ENCODE data around the gene HCN2. TPM values are rescaled to one million over a fixed set of nuclear protein-coding genes. Genes with fewer than 3 reads are reported as not detected.

Gene HCN2
- total and polyA plus RNA-seq, 2 of the 13 experiments (the other 11 are each of a cell fraction or from before 2014, with no cell fraction given), result 0.01 TPM; not detected in 1

DNA sequence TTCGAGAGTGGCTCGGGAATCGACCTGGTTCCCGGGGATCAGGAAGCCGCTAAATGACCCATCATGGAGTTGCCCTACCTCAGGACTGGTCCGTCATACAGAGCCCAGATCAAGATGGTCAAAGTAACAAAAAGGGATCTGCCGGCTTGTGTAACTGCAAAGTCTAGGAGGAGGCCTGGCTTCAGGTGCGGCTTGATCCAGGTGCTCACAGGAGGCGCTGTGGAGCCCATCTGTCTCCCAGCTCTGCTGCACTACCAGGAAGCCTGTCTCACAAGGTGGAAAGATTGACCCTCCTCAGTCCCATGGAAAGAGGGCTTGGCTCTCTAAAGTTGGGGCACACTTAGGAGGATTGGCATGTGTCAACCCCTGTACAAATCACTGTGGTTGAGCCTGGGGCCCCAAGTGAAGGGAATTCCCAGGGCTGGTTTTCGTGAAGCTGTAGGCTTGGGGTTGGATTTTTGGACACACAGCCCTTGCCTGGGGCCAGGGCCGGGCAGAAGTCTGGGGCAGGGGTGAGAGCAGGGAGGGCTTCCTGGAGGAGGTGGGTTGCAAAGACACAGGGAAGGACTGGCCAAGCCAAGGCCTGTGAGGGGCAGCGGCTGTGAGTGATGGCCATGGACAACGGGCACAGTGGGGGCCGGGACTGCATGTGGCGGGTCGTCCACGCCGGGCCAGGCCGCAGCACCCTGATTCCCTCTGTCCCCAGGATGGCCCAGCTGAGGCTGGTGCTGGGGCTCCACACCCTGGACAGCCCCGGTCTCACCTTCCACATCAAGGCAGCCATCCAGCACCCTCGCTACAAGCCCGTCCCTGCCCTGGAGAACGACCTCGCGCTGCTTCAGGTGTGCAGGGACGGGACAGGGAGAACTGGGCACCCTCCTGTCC is 41.6 kb upstream of the HCN2 start:
- Histone ChIP-seq H3K4me1 (ENCODE audit: insufficient read depth, low read length) (peaks cover 16% of the 10 kb centered on the region), H3K36me3 (replicated peaks in 1 of 2; ENCODE audit: control insufficient read depth in 1 of 2, insufficient read depth in 2 of 2, low read length in 2 of 2) (no peaks in the 10 kb centered on the region), H3K4me3 (replicated peaks in 1 of 3; ENCODE audit: insufficient read depth in 1 of 3, low read depth in 2 of 3, low read length in 3 of 3) (no peak overlapping the region), H2AFZ (ENCODE audit: low read length) (no peak overlapping the region), H3K9me3 (ENCODE audit: low read length) (no peaks in the 10 kb centered on the region), H3K4me2 (ENCODE audit: low read depth, low read length) (no peak overlapping the region), H4K20me1 (ENCODE audit: insufficient read depth, low read length) (peaks cover 2% of the 10 kb centered on the region; the same call in 1 of the 2 replicates), H3K79me2 (ENCODE audit: insufficient read depth, low read length) (no peaks in the 10 kb centered on the region), H3K9ac (ENCODE audit: insufficient read depth, low read depth, low read length) (no peak overlapping the region), H3K27me3 (ENCODE audit: control insufficient read depth in 1 of 2, insufficient read depth in 2 of 2, low read length in 2 of 2) (peaks cover 5 to 17% of the 10 kb centered on the region in 2 experiments; a peak in 3 of 5 replicates), H3K27ac (ENCODE audit: extremely low read length, insufficient read depth, low read length) (no peak overlapping the region)
- no peak for FAIRE-seq
- in situ Hi-C loops (cut with HindIII; ENCODE audit: extremely low pct_ligation_motif_present, low pct_unique_long_range_greater_than_20kb), result no loop called here
- ChIA-PET CTCF (ENCODE audit: low intra/inter-chr PET ratio, low total read pairs) (no interaction called here), POLR2A (no interaction called here)
- no TSS peak for BruUV-seq (replicated peaks)
- intact Hi-C loops (cut with micrococcal nuclease; ENCODE audit: unreplicated experiment), result no loop called here
- no peak for DNase-seq (ENCODE audit: low spot score)
- WGBS (ENCODE audit: low lambda C conversion rate), result 73% methylated on average over 8 of the region's 26 CpGs
- TF ChIP-seq ZNF776 (CRISPR knock-in tag; IDR thresholded peaks at IDR 0.05) (no peak), ATM (IDR thresholded peaks at IDR 0.05; ENCODE audit: borderline replicate concordance) (no peak), ZNF329 (CRISPR knock-in tag; IDR thresholded peaks at IDR 0.05; ENCODE audit: low read depth) (peak; percentile 100), ZFP36 (IDR thresholded peaks at IDR 0.05; ENCODE audit: borderline replicate concordance, low read depth, low read length, partially characterized antibody) (peak; percentile 82), RFX5 (IDR thresholded peaks at IDR 0.05; ENCODE audit: low read depth, low read length) (no peak), EEA1 (CRISPR knock-in tag; IDR thresholded peaks at IDR 0.05; ENCODE audit: borderline replicate concordance) (no peak), ZMYM3 (CRISPR knock-in tag; IDR thresholded peaks at IDR 0.05) (peak; percentile 12; the same call in 1 of the 2 replicates), ZNF598 (CRISPR knock-in tag; IDR thresholded peaks at IDR 0.05; ENCODE audit: borderline replicate concordance) (no peak)
- TF ChIP-seq, protein P1, sequence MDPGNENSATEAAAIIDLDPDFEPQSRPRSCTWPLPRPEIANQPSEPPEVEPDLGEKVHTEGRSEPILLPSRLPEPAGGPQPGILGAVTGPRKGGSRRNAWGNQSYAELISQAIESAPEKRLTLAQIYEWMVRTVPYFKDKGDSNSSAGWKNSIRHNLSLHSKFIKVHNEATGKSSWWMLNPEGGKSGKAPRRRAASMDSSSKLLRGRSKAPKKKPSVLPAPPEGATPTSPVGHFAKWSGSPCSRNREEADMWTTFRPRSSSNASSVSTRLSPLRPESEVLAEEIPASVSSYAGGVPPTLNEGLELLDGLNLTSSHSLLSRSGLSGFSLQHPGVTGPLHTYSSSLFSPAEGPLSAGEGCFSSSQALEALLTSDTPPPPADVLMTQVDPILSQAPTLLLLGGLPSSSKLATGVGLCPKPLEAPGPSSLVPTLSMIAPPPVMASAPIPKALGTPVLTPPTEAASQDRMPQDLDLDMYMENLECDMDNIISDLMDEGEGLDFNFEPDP (CRISPR knock-in tag; conservative IDR thresholded peaks at IDR 0.05), result 0 out of 2 replicates have a peak, but pooled peaks have one; percentile 62
- TF ChIP-seq, protein P2, sequence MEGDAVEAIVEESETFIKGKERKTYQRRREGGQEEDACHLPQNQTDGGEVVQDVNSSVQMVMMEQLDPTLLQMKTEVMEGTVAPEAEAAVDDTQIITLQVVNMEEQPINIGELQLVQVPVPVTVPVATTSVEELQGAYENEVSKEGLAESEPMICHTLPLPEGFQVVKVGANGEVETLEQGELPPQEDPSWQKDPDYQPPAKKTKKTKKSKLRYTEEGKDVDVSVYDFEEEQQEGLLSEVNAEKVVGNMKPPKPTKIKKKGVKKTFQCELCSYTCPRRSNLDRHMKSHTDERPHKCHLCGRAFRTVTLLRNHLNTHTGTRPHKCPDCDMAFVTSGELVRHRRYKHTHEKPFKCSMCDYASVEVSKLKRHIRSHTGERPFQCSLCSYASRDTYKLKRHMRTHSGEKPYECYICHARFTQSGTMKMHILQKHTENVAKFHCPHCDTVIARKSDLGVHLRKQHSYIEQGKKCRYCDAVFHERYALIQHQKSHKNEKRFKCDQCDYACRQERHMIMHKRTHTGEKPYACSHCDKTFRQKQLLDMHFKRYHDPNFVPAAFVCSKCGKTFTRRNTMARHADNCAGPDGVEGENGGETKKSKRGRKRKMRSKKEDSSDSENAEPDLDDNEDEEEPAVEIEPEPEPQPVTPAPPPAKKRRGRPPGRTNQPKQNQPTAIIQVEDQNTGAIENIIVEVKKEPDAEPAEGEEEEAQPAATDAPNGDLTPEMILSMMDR (CRISPR knock-in tag; IDR thresholded peaks at IDR 0.05), result peak; percentile 17; the same call in 1 of the 2 replicates
- peak; percentile 17 for ATAC-seq

Data from HepG2 (cell line).